Stimulated activated CD8-positive, alpha-beta memory T cell treated with anti-CD3 and anti-CD28 coated beads, Interleukin-15, amount 100 ng/mL, for 24 hours (primary cell): ENCODE measurements around the gene SH3PXD2A.
"Not testable (repeated sequence)": the region's sequence is repeated elsewhere in the genome, so short reads cannot be mapped to it uniquely, and the experiment has no call there.

Source experiments
- DNase-seq: peaks from one replicate; pipeline ENCODE4 v3.0.0-alpha.2; 2020; ENCODE audit warnings: low read depth

The SH3PXD2A gene

DNA sequence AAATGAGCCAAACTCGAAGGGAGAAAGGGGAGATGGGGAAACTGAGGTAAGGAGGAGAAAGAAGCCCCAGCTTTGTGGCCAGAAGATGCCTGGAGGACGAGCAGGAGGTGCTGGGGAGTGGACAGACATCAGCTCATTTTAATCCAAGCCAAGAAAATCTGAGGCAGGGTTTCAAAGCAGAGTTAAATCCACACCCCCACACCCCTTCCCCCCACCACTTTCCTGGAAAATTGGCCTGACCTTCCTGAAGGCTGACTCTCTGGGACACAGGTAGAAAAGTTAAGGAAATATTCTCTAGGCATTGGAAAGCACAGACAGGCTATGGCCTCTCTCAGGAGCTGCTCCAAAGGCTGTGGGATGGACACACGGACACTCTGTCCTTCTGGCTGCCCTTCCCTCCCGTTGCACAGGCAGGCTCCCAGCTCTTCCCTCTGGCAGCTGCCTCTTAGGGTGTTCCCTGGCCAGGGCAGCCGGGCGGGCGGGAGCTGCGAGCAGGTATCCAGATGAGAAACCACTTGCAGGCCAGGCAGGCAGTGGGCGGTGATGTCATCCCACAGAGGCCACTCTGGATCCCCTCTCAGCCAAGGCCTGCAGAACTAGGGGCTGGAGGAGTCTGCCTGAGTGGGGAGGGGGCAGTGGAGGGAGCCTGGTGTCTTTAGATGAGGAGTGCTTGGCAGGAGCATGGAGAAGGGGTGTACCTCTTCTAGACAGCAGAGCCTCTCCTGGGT is 190.1 kb downstream of the SH3PXD2A start:
- no peak for DNase-seq

DNA sequence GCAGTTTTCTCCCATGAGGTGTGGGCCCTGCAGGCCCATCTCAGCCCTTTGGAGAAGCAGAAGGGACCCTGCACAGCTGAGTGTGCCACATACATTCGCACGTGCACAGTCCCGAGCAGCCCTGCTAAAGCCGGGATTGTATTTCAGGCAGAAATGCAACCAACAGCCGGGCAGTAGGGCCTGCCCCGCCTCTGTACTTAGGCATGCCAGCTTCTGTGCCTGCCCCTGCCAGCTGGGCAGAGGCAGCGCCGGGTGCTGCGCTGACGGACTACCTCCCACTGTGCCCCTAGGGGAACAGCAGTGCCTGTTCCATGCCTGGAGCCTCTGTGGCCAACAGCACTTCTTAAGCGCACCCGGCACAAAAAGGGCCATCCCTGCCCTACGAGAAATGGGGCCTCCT is 191.6 kb downstream of the SH3PXD2A start:
- no peak for DNase-seq

DNA sequence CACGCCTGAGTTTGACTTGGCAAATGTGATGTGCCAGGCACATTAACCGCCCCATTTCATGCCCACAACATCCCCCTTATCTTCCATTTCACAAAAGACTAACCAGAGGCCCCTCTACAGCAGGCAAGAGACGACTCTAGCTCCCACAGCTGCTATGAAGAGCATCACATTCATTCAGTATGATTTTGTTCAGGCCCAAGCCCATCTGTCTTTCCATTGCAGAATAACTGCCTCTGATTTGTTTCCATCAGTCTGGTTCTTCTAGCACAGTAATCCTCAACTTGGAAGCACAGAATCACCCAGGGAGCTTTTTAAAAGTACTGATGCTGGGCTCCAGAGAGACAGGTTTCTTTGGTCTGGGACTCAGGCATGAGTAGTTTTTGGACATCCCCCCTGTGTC is 192.1 kb downstream of the SH3PXD2A start:
- no peak for DNase-seq

DNA sequence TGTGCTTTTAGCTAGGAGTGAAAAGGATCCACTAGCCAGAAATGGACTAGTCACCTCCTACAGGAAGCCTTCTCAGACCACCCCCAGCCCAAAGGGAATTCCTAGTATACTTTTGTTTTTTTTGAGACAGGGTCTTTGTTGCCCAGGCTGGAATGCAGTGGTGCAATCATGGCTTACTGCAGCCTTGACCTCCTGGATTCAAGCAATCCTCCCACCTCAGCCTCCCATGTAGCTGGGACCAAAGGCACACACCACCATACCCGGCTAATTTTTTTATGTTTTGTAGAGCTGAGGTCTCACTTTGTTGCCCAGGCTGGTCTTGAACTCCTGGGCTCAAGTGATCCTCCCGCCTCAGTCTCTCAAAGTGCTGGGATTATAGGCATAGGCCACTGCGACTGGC is 192.7 kb downstream of the SH3PXD2A start:
- DNase-seq: not testable (repeated sequence)

DNA sequence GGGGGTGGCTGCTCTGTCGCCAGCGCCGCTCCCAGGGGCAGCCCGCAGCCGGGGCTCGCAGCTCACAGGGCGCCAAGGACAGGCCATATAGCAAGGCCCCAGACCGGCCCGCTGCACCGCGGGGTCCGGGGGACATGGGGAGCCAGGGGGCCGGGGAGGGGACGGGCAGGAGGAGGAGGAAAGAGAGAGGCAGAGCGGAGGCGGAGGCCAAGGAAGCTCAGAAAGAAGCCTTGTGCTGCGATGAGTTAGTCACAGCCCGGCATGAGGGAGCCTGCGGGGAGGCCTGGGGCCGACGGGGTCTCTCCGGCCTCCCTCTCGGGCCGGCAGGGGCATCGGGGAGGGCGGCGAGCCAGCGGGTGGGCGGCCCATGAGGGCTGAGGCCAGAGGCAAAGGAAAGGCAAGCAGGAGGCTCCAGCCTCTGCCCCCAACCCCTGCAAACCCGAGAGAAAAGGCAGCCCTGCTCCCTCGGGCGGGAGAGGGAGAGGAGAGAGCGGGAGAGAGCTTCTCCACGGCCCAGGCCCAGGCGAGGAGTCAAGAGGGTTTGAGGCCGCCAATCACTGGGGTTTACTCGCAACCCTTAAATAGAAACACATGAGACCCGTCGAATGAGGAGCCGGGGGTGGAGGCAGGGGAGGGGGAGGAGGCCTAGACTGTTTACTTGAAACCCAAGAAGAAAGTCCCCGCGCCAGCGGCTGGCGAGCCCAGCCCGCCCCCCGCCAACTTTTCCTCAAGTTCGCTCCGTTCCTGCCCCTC is 194.0 kb downstream of the SH3PXD2A start:
- DNase-seq: no peak

DNA sequence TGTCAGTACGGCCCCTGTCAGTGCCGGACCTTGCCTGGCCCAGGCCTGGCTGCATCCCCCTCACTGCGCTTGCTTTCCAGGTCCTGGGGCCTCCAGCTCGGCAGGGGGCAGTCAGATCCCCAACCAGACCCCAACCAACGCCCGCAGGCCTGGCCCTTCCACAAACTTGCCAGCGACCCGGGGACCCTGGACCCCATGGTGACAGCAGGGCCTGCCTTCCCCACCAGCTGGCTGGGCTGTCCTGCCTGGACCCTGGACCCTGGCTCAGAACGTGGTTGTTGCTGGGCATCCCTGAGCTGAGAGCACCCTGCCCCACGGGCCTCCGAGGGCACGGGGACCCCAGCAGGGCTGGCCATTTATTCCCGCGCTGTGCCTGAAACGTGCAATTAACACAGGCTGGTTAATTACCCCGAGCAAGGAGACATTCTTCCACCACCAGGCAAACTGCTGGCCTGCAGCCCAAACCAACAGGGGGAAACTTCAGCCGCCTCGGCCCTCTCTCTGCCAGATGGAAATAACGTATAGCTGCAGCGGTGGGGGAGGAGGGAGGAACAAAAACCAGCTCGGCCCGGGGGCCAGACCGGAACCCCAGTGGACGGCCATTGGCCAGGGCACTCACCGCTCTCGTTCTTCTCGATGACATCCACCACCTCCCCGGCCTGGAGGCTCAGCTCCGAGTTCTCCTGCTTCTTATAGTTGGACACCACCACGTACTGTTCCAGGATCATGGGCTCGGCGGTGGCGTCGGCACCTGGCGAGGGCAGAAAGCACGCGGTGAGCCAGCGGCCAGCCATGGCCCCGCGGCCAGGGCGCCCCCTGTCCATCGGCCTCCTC is 194.8 kb downstream of the SH3PXD2A start:
- DNase-seq: no peak

DNA sequence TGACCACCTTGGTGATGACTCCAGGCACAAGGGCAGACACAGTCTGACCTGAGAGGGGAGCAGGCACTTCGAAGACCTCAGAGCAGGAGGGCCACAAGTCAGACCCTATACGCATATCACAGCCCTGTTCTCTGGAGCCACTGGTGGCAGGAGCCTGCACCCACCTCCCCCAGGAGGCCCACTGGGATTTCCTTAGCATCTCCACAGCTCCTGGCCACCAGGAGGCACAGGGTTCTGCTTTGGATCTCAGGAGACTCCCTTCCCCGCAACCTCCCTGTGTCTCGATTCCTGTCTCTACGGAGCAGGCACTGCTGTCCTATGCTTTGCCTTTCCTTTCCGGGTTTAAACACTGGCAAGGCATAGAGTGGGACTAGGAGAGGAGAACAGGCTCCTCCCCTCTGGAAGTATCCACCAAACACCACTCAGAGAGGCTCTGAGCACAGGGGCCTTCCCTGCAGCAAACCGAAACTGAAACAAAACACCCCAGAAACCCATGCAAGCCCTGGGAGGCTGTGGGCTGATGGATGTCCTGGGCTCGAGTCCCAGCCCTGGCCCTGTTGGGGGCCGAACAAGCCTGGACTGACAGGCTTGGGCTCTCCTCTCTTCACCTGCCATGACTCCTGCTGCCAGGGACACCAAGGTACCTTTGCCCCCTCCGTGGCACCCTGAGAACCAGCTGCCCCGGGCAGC is 195.6 kb downstream of the SH3PXD2A start:
- no peak for DNase-seq

DNA sequence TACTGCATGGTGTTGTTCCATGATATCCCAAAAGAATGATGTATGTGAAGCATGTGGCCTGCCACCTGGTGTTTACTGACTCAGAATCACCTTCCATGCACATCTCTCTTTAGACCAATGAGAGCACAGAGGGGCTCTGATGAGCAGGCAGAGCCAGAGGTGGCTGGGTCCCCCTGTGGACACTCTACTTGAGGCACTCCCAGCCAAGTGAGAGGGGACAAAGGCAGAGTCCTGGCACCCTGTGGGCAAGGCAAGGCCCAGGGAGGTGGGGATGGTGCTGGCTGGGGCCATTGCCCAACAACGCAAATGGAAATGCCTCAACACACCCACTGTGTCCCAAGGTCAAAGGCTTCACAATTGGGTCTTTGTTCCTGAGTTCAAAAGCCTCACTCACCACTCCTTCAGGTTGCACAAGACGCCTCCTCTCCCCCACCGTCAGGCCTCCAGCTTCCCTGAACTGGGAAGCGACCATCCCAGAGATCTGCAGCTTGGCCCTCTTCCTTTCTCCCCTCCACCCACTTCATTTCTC is 197.3 kb downstream of the SH3PXD2A start:
- no peak for DNase-seq

DNA sequence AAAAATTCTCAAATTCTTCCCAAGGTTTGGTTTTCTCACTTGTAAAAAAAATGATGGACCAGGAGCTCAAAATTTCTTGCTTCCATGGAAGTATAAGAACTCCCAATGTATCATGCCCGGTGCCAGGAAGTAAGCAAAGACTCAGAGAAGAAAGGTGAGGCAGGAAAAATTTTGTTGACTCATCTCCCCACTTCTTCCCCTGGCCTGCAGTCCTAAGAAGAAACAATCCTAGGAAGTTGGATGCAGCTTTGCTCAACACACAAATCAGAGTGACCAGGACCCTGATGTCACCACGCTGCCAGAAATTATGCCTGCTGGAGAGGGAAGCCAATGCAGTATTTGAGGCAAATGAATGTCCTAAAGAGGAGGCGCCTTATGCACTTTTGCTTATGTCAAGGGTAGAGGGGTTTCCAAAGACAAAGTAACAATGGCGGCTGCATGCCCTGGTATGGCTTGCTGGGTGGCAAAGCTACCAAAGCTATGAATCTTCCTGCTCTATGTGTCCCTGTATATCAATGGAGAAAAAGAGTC is 198.2 kb downstream of the SH3PXD2A start:
- DNase-seq: no peak

DNA sequence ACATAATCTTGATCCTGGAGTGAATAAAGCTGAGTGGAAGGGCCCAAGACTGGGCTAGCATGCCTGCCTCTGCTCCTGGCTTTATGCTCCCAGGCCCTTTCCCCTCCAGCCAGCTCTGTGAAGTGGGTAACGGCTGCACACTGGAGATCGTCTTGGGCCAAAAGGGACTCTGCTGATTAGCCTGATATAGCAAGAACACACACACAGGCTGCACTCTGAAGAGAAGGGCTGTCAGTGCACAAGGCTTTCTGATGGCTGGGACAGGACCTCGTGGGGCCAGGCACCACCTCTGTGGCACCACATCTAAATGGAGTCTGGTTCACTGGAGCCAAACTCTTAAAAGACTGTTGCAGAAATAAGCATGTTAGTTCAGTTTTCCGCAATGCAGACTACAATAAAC is 200.5 kb downstream of the SH3PXD2A start:
- DNase-seq: no peak

DNA sequence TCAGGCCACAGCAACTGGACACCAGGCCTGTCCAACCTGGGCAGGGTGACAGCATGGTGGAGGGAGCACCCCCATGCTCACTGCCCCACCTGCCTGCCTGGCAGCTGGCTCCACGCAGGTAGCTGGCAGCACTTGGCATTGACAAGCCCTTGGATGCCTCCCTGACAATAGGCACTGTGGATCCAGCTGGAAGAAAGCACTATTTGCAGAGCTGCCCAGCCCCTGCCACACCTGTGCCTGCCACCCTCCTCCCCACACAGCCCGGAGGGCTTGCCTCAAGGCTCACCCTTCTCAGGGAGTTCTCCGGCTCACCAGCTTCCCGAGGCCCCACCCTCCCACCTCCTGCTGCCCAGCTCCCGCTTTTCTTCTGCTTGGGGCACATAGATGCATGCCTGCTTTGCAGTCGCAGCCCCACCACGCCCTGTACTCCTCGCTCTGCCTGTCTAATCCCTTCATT is 201.8 kb downstream of the SH3PXD2A start:
- no peak for DNase-seq

DNA sequence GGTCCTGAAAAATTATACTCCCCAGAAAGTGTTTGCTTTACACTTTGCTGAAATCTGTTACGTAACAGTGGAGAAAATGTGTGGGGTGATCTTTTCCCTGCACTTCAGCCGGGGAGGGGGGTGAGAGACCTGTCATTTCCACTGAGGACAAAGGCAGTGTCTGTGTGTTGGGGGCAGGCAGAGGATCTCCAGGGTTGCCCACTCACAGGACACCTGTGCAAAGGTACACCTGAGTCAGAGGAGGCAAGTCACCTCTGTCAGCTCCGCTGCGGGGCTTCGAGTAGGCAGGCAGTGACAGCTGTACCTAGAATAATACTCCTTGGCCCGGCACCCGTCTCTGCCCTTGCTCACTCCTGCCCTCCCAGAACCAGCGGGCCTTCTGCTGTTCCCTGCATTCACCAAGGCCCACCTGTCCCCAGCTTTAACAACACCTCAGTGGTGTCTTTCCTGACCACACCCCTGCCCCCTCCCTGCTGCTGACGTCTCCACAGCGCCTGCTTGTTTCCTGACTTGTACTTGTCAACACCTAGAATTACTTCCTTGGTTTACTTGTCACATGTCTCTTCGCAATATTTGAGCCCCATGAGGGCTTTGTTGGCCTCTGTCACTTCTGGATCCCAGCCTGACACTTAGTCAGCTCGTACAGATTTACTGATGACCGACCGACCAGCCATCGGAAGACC is 202.6 kb downstream of the SH3PXD2A start:
- DNase-seq: no peak

DNA sequence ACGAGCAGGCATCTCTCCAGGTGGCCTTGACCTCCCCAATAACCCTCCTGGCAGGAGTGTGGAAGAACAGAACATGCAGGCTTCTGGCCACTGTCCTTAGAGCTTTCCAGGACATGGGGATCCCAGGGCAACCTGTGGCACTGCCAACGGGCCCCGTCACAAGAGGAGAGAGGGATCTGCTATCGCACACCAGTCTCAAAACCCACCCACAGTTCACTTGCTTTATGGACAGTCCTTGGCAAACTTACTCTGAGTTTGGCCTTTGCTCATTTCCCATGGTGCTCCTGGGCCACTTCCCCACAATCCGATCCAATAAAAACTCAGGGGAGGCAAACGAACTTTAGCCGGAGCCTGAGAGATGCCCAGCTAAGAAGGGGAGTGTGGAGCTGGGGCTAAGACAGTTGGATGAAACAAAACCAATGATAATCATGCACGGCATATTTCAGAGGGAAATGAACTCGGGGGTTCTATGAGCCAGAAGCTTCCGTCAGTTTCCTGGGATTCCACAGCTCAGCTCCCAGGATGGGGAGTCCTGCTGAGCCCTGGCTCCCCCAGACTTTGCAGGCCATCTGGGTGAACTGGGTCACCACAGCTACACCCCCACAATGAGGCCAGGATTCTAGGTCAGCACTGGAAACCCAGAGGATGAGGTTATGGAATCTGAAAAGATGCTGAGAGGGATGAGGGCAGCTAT is 203.4 kb downstream of the SH3PXD2A start:
- no peak for DNase-seq

DNA sequence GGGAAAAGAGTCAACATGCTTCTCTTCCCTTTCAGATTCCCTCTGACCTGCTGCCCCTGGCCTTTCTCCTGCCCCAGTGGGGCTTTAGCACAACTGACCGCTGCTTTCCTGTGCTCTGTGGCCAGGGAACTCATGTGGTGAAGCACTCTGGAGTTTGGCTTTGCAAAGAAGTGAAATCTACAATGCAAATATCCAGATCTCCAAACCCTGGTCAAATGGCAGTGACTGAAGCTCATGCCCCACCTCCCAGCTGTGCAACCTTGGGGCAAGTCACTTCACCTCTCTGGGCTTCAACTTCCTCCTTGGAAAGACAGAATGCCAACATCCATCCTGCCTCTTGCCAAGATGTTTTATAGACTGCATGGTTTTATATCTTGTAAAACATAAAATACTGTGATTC is 204.0 kb downstream of the SH3PXD2A start:
- no peak for DNase-seq

DNA sequence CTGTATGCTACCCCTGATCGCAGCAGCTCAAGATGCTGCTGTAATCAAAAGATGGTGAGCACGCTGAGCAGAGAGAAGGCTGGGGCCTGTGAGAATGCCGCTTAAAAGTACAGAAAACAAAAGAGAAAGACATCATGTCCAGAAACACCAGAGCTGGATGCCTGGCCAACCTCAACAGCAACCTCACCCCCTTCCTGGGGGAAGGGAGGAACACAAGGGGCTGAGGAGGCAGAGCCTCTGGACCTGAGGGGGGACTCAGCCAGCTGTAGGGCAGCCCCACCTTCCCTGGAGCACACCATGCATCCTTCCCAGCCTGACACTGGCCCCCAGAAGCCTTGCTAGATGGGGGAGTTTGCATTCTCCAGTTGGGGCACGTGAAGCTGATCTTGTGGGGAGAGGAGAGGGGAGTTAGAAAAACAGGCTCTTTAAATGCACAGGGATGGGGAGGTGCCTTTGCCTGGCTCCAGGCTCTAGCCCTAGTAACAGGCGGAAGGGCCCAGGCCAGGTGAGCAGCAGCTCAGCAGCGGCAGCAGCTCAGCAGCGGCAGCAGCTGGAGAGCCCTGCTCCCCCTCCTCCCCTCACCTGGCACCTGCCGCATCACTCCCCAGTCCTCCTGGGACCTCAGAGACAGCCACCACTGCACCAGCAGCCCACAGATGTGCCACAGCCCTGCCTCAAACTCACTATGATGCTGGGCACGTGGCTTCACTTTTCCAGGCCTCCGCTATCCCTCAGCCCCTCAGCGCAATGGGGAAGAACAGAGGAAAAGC is 205.5 kb downstream of the SH3PXD2A start:
- no peak for DNase-seq

DNA sequence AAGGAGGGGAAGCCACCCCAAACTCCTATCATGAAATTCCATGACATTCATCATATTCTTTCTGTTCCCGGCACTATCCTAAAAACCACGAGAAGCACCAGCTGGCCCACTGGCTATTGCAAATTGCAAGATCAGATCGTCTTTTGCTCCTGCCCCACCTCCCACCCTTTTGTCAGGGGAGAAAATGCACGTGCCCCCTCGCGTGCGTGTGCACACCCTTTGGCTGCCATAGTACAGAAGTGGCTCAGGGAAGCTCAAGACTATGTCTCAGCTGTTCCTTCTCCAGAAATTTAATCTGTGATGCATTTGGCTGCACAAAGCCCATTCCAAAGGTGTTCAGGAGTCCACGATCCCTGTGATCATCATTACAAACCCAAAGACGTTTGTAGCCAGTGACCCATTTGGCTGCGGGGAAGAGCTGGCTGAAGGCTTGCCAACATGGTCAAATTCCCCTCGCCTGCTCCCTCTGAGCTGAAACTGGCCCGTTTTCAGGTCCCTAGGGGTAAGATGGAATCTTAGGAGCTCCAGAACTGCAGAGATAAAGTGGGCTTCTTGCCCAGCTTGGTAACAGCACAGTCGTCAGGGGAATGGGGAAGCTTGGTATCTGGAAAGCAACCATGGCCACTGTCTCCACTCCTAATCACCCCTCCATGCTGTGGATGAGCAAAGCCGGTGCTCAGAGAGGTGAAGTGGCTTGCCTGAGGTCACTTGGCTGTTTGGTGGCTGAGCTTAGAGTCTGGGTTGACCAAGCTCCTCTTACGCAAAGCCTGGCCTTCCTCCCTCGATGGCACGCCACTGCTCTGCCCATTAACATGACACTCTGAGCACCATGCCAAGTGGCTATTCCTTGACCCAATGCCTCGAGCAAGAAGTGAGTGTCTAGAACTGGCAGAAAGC is 206.5 kb downstream of the SH3PXD2A start:
- DNase-seq: no peak

DNA sequence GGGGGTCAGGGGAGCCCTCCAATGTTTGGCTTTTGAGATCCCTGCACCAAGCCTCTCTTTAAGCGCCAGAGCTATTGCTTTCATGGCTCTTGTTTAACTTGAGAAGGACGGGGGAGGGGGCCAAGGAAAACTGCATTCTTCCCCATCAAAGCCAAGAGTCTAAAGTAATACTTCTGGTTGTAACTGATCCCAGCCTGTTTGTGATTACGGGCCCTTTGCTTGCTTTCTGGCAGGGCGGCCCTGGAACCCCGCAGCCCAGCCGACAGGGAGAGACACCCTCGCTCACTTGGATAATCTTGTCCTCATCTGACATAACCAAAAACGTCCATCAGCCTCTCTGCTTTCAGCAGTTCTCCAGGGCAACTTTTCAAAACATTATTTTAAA is 207.1 kb downstream of the SH3PXD2A start:
- no peak for DNase-seq

DNA sequence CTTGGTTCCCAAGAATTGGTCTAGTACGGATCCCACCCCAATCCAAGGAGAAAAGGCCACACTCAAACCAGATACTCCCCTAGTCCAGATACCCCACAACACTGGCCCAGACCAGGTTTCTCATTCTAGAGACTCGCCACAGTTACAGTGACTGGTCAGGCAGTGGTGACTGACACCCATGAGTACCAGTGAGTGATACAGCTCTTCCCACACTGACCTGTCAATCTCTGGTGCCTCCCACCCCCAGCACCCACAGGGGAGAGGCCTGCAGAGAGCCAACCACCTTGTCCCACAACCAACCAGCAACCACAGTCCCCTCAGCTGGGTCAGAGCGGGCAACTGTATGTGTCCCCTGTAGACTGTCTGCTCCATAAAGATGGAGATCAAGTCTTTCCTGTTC is 209.1 kb downstream of the SH3PXD2A start:
- DNase-seq: no peak
